Lower leg skin (tissue), 3 donors: ENCODE data around the gene ABCE1.

Experiments used
- POLR2A ChIP-seq, 2 donors: fragments of 450-650 bp; IDR thresholded peaks; one replicate each; pipeline ENCODE4 v1.6.1; 2016 to 2017; ENCODE audit warnings: antibody characterized with exemption in 2 of 2, mild to moderate bottlenecking in 1 of 2, moderate library complexity in 1 of 2
- TF ChIP-seq, protein P1 (sequence below), 3 donors: fragments of 450-650 bp; IDR thresholded peaks; one replicate each; pipeline ENCODE4 v1.5.1; 2016; ENCODE audit warnings: antibody characterized with exemption in 3 of 3, mild to moderate bottlenecking in 3 of 3, moderate library complexity in 2 of 3

DNA sequence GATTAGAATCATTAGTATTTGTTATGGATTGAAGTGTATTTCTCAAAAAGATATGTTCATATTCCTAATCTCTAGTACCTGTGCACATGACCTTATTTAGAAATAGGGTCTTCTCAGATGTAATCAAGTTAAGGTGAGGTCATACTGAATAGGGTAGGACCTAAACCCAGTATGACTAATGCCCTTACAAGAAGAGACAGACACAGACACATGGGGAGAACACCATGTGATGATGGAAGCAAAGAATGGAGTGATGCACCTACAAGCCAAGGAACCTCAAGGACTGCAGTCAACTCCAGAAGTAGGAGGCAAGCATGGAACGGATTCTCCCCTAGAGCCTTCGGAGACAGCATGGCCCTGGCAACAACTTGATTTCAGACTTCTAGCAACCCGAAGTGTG is 50.9 kb downstream of the ABCE1 start:
- TF ChIP-seq POLR2A (IDR thresholded peaks at IDR 0.05), result no peak
- TF ChIP-seq, protein P1, sequence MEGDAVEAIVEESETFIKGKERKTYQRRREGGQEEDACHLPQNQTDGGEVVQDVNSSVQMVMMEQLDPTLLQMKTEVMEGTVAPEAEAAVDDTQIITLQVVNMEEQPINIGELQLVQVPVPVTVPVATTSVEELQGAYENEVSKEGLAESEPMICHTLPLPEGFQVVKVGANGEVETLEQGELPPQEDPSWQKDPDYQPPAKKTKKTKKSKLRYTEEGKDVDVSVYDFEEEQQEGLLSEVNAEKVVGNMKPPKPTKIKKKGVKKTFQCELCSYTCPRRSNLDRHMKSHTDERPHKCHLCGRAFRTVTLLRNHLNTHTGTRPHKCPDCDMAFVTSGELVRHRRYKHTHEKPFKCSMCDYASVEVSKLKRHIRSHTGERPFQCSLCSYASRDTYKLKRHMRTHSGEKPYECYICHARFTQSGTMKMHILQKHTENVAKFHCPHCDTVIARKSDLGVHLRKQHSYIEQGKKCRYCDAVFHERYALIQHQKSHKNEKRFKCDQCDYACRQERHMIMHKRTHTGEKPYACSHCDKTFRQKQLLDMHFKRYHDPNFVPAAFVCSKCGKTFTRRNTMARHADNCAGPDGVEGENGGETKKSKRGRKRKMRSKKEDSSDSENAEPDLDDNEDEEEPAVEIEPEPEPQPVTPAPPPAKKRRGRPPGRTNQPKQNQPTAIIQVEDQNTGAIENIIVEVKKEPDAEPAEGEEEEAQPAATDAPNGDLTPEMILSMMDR (IDR thresholded peaks at IDR 0.05), result no peak
